ENCODE results near the gene RNF214.
"Not testable (repeated sequence)": the region's sequence is repeated elsewhere in the genome, so short reads cannot be mapped to it uniquely, and the experiment has no call there.

The RNF214 gene

GRCh38 chr11:117209351-117210125 is 22.9 kb upstream of the RNF214 start:
- in situ Hi-C loops (cut with MboI; ENCODE audit: low pct_unique_long_range_greater_than_20kb, low sequenced_read_pairs), result loop anchor here (5.0 kb wide), 1 partner anchor 77 kb away; no protein-coding TSS in a partner anchor
- DNase-seq, result not testable (repeated sequence)

GRCh38 chr11:117210620-117211019 is 21.9 kb upstream of the RNF214 start:
- in situ Hi-C loops (cut with MboI; ENCODE audit: low pct_unique_long_range_greater_than_20kb, low sequenced_read_pairs), result no loop called here
- DNase-seq, result no peak

GRCh38 chr11:117212697-117213355 is 19.6 kb upstream of the RNF214 start:
- no peak for DNase-seq
- in situ Hi-C loops (cut with MboI; ENCODE audit: low pct_unique_long_range_greater_than_20kb, low sequenced_read_pairs), result no loop called here

GRCh38 chr11:117214404-117215110 is 17.9 kb upstream of the RNF214 start:
- in situ Hi-C loops (cut with MboI; ENCODE audit: low pct_unique_long_range_greater_than_20kb, low sequenced_read_pairs), result no loop called here

GRCh38 chr11:117217141-117218084 is 15.1 kb upstream of the RNF214 start:
- DNase-seq, result no peak
- in situ Hi-C loops (cut with MboI; ENCODE audit: low pct_unique_long_range_greater_than_20kb, low sequenced_read_pairs), result no loop called here

More at GRCh38 chr11:117214404-117215110, 17.9 kb upstream of the RNF214 start:
- DNase-seq, result no peak

DNA sequence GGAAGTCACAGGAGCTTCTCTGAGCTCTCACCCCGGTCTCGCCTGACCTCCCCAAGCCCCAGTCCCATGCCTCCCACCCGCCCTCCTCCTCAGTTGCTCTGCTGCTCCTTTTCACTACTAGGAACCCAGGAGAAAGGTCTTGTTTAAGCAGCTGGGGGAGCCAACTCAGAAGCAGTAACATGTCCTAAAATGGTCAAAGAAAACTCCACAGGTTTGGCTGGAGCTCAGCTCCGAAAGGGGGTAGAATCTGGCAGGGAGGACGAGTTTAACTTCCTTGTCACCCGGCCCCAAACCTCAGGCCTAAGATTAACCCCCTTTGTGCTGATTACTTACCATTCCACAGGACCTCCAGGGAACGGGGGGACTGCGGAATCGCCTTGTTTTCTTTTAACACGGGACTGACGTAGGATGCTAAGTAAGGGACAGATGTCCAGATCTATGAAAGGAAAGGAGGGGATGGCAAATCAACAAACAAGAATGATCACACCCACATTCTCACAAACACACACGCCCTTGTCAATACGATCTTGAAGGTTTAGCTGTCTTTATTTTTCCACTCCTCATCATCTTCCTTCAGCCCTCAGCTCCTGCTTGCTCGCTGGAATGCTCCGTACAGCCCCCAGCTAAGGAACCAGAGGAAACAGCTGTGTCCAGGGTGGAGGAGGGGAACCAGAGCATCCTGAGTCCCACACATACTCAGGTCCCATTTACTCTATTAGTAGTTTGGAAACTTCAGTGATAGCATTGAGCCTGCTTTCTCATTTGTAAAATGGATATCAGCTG is 14.1 kb upstream of the RNF214 start:
- in situ Hi-C loops (cut with MboI; ENCODE audit: low pct_unique_long_range_greater_than_20kb, low sequenced_read_pairs), result no loop called here
- DNase-seq, result no peak

GRCh38 chr11:117219001-117219400 is 13.5 kb upstream of the RNF214 start:
- DNase-seq, result no peak
- in situ Hi-C loops (cut with MboI; ENCODE audit: low pct_unique_long_range_greater_than_20kb, low sequenced_read_pairs), result no loop called here

- no peak for DNase-seq
- in situ Hi-C loops (cut with MboI; ENCODE audit: low pct_unique_long_range_greater_than_20kb, low sequenced_read_pairs), result no loop called here
Measured at GRCh38 chr11:117219455-117219854, 13.0 kb upstream of the RNF214 start.

DNA sequence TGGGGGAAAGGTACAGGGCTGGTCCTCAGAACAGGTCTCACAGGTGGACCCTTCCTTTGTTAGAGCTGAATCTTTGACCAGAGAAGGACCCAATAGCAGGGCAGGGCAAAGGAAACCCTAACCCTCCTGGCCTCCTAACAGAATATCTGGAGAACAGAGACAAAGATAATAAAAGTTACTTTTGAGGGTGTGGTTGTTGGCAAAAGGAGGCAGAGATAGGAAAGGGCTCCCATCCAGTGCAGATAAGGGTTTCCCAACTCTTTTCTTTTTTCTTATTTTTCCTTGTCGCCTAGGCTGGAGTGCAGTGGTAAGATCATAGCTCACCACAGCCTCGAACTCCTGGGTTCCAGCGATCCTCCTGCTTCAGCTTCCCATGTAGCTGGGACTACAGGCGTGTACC is 12.5 kb upstream of the RNF214 start:
- in situ Hi-C loops (cut with MboI; ENCODE audit: low pct_unique_long_range_greater_than_20kb, low sequenced_read_pairs), result no loop called here
- DNase-seq, result no peak

- in situ Hi-C loops (cut with MboI; ENCODE audit: low pct_unique_long_range_greater_than_20kb, low sequenced_read_pairs), result no loop called here
- no peak for DNase-seq
Measured at GRCh38 chr11:117220568-117220967, 11.9 kb upstream of the RNF214 start.

- DNase-seq, result no peak
- in situ Hi-C loops (cut with MboI; ENCODE audit: low pct_unique_long_range_greater_than_20kb, low sequenced_read_pairs), result no loop called here
Measured at GRCh38 chr11:117220999-117221774, 11.3 kb upstream of the RNF214 start.

GRCh38 chr11:117221775-117222517 is 10.5 kb upstream of the RNF214 start:
- in situ Hi-C loops (cut with MboI; ENCODE audit: low pct_unique_long_range_greater_than_20kb, low sequenced_read_pairs), result no loop called here
- DNase-seq, result no peak

- no peak for DNase-seq
- in situ Hi-C loops (cut with MboI; ENCODE audit: low pct_unique_long_range_greater_than_20kb, low sequenced_read_pairs), result no loop called here
Measured at GRCh38 chr11:117222991-117223740, 9.3 kb upstream of the RNF214 start.

- in situ Hi-C loops (cut with MboI; ENCODE audit: low pct_unique_long_range_greater_than_20kb, low sequenced_read_pairs), result no loop called here
- DNase-seq, result no peak
Measured at GRCh38 chr11:117223741-117224689, 8.5 kb upstream of the RNF214 start.

DNA sequence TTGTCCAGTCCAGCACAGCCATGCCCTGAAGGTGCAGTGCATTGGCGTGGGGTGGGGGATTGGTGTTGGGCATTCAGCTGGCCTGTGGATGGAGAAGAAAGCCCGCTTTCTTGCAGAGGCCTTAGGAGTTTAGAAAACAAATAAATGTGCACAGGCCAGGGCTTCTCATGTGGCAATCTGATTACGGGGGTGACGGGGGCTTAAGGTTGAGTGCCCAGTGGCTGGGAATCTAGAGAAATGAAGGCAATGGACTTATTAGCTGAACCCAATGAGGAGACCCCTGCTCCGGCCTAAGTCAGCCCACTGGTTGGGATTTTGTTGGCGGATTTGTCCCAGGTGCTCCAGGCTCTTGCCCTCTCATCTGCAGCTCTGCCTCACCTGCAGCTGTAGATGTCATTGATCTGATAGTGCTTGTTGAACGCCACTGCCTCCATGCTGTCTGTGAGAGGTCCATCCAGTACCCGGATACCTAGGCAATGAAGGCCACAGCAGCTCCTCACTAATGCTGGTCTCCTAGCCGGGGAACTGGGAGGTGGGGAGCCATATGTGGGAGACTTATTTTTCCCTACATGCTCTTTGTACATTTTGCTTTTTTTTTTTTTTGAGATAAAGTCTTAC is 6.8 kb upstream of the RNF214 start:
- no peak for DNase-seq
- in situ Hi-C loops (cut with MboI; ENCODE audit: low pct_unique_long_range_greater_than_20kb, low sequenced_read_pairs), result no loop called here

Measured in KBM-7 (cell line).